ENCODE results near the gene DOHH. TPM values are rescaled to one million over a fixed set of nuclear protein-coding genes. Genes with fewer than 3 reads are reported as not detected.

DOHH gene
- total RNA-seq, 4 donors from 2014 or later: 19.5 to 37.5 (median 25.8) TPM

DNA sequence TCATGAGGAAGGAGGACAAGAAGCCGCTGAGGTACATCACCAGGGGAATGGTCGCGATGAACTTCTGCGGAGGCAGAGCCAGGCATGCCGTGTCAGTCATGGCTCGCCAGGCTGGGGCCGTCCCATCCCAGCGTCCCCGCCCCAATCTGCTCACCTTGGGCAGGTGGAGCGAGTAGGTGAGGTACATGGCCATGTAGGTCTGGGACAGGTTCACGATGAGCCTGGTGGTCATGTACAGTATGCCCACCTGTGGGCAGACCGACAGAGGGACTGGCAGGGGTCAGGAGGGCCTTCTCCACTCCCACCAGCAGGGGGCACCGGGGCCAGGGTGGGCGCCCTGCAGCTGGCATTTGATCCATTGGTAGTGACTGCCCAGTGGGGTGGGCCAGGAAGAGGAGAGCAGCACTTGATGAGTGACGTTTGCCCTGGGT, 46.8 kb upstream of the DOHH start:
- WGBS: 75% methylated on average over 6 of the region's 15 CpGs
- intact Hi-C loops (cut with DNase I): loop anchor here (5.0 kb wide), 1 partner anchor 160 kb away; the partner anchor contains the start of gene TJP3
- Histone ChIP-seq H3K9me3 (no peaks in the 10 kb centered on the region), H3K36me3 (peaks cover 0 to 62% (median 52%) of the 10 kb centered on the region in 4 donors), H3K27me3 (no peaks in the 10 kb centered on the region), H3K27ac (replicated peaks in 1 of 4) (no peak overlapping the region), H3K4me1 (peaks cover 0 to 27% (median 11%) of the 10 kb centered on the region in 4 donors), H3K4me3 (no peak overlapping the region)
- no peak for DNase-seq (ENCODE audit: extremely low spot score)
- TF ChIP-seq CTCF (IDR thresholded peaks at IDR 0.05): peak; percentile 29 to 62 (median 32)
- no peak for TF ChIP-seq POLR2A (IDR thresholded peaks at IDR 0.05; ENCODE audit: low read depth)

GRCh38 chr19:3546119-3546518, 45.6 kb upstream of the DOHH start:
- WGBS: 94% methylated on average over 19 of the region's 23 CpGs
- no peak overlapping the region for H3K4me3 ChIP-seq
- TF ChIP-seq EP300 (IDR thresholded peaks at IDR 0.05): no peak
- no peak for TF ChIP-seq POLR2A (IDR thresholded peaks at IDR 0.05; ENCODE audit: low read depth)
- TF ChIP-seq CTCF (IDR thresholded peaks at IDR 0.05): no peak
- TF ChIP-seq POLR2AphosphoS5 (IDR thresholded peaks at IDR 0.05): no peak
- peaks cover 0 to 27% (median 11%) of the 10 kb centered on the region in 4 donors for H3K4me1 ChIP-seq
- no peak for DNase-seq (ENCODE audit: extremely low spot score)
- H3K36me3 ChIP-seq: peaks cover 0 to 63% (median 52%) of the 10 kb centered on the region in 4 donors
- no peaks in the 10 kb centered on the region for H3K27me3 ChIP-seq
- intact Hi-C loops (cut with DNase I): loop anchor here (5.0 kb wide), 1 partner anchor 161 kb away; the partner anchor contains the start of gene TJP3
- no peak overlapping the region for H3K27ac ChIP-seq (replicated peaks in 1 of 4)
- no peaks in the 10 kb centered on the region for H3K9me3 ChIP-seq

GRCh38 chr19:3545669-3546034, 45.2 kb upstream of the DOHH start:
- no peaks in the 10 kb centered on the region for H3K27me3 ChIP-seq
- intact Hi-C loops (cut with DNase I): loop anchor here (1.0 to 5.0 kb wide), 2 partner anchors 73 to 162 kb away; partner anchors contain the start of gene TJP3
- DNase-seq (ENCODE audit: extremely low spot score): no peak
- no peaks in the 10 kb centered on the region for H3K9me3 ChIP-seq
- 74% methylated on average over 10 of the region's 10 CpGs for WGBS
- no peak overlapping the region for H3K27ac ChIP-seq (replicated peaks in 1 of 4)
- no peak overlapping the region for H3K4me3 ChIP-seq
- peaks cover 0 to 59% (median 50%) of the 10 kb centered on the region in 4 donors for H3K36me3 ChIP-seq
- peaks cover 0 to 27% (median 11%) of the 10 kb centered on the region in 4 donors for H3K4me1 ChIP-seq
- no peak for TF ChIP-seq CTCF (IDR thresholded peaks at IDR 0.05)
- no peak for TF ChIP-seq EP300 (IDR thresholded peaks at IDR 0.05)
- no peak for TF ChIP-seq POLR2AphosphoS5 (IDR thresholded peaks at IDR 0.05)
- no peak for TF ChIP-seq POLR2A (IDR thresholded peaks at IDR 0.05; ENCODE audit: low read depth)

DNA sequence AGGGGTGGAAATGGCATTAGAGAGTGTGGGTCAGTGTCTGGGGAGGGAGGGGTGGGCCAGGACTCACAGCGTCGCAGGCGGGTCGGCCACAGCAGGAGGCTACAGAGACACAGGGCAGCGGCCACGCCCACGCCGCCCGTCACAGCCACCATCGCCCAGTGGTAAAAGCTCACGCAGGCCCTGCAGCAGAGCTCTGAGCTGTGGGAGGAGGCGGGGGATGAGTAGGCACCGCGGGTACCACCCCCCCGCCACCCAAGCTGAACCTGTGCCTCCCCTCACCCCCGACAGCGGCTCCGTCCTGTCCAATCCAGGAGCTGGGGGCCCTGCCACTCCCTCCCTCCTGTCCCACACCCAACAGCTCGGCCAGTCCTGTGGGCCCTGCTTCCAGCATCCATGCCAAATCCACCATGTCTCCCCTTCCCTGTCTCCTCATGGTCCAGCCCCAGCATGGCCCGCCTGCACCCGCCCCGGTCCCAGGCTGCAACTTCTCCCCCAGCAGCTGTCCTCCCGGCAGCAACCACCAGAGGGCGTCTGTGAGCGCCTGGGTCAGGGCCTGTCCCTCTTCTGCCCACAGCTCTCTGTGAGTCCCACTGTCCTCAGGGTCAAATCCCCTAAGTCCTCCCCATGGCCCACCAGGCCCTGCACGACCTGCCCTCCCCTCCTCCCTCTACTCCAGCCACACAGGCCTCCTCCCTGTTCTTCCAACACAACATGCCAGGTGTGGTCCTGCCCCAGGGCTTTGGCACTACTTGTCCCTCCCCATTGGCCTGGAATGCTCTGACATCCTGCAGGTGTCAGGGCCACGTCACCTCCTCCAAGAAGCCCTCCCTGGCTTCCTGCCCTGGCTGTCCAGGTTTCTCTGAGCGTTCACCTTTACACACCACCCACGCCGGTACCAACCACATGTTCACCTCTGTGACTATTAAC, 44.5 kb upstream of the DOHH start:
- no peak for DNase-seq (ENCODE audit: extremely low spot score)
- Histone ChIP-seq H3K27ac (replicated peaks in 1 of 4) (no peak overlapping the region), H3K36me3 (peaks cover 0 to 57% (median 48%) of the 10 kb centered on the region in 4 donors), H3K4me3 (no peak overlapping the region), H3K9me3 (no peaks in the 10 kb centered on the region), H3K27me3 (no peaks in the 10 kb centered on the region), H3K4me1 (peaks cover 0 to 27% (median 11%) of the 10 kb centered on the region in 4 donors)
- intact Hi-C loops (cut with DNase I): loop anchor here (1.0 to 5.0 kb wide), 2 partner anchors 73 to 162 kb away; partner anchors contain the start of gene TJP3
- peak in 1 of 2 donors; percentile 36 for TF ChIP-seq POLR2AphosphoS5 (IDR thresholded peaks at IDR 0.05)
- TF ChIP-seq EP300 (IDR thresholded peaks at IDR 0.05): no peak
- peak; percentile 94 to 99 (median 95) for TF ChIP-seq CTCF (IDR thresholded peaks at IDR 0.05)
- TF ChIP-seq POLR2A (IDR thresholded peaks at IDR 0.05; ENCODE audit: low read depth): no peak
- WGBS: 45% methylated on average over 14 of the region's 30 CpGs

All from esophagus muscularis mucosa (tissue), 4 donors.